ENCODE results near the gene ZNF423.

The ZNF423 gene

GRCh38 chr16:49458243-49458642 is 397.7 kb downstream of the ZNF423 start:
- no peak for DNase-seq (ENCODE audit: low spot score)

- no peak for DNase-seq (ENCODE audit: low spot score)
Observed at GRCh38 chr16:49457196-49457595, 398.7 kb downstream of the ZNF423 start.

GRCh38 chr16:49456763-49457162 is 399.1 kb downstream of the ZNF423 start:
- DNase-seq (ENCODE audit: low spot score), result no peak

- no peak for DNase-seq (ENCODE audit: low spot score)
Observed at GRCh38 chr16:49455991-49456745, 399.7 kb downstream of the ZNF423 start.

- DNase-seq (ENCODE audit: low spot score), result no peak
Observed at GRCh38 chr16:49455181-49455990, 400.5 kb downstream of the ZNF423 start.

GRCh38 chr16:49454426-49455180 is 401.3 kb downstream of the ZNF423 start:
- no peak for DNase-seq (ENCODE audit: low spot score)

GRCh38 chr16:49453983-49454382 is 401.9 kb downstream of the ZNF423 start:
- DNase-seq (ENCODE audit: low spot score), result no peak

- DNase-seq (ENCODE audit: low spot score), result no peak
Observed at GRCh38 chr16:49453021-49453420, 402.9 kb downstream of the ZNF423 start.

GRCh38 chr16:49452578-49452977 is 403.3 kb downstream of the ZNF423 start:
- no peak for DNase-seq (ENCODE audit: low spot score)

GRCh38 chr16:49452108-49452507 is 403.8 kb downstream of the ZNF423 start:
- DNase-seq (ENCODE audit: low spot score), result no peak

GRCh38 chr16:49446805-49447204 is 409.1 kb downstream of the ZNF423 start:
- DNase-seq (ENCODE audit: low spot score), result no peak

GRCh38 chr16:49443576-49443975 is 412.3 kb downstream of the ZNF423 start:
- no peak for DNase-seq (ENCODE audit: low spot score)

GRCh38 chr16:49442805-49443204 is 413.1 kb downstream of the ZNF423 start:
- DNase-seq (ENCODE audit: low spot score), result no peak

- DNase-seq (ENCODE audit: low spot score), result no peak
Observed at GRCh38 chr16:49441366-49441780, 414.5 kb downstream of the ZNF423 start.

GRCh38 chr16:49440156-49441065 is 415.5 kb downstream of the ZNF423 start:
- no peak for DNase-seq (ENCODE audit: low spot score)

GRCh38 chr16:49439676-49440075 is 416.2 kb downstream of the ZNF423 start:
- DNase-seq (ENCODE audit: low spot score), result no peak

GRCh38 chr16:49439050-49439449 is 416.9 kb downstream of the ZNF423 start:
- no peak for DNase-seq (ENCODE audit: low spot score)

Data from hematopoietic multipotent progenitor cell treated with erythropoietin and hydrocortisone succinate and interleukin-3 and kit ligand, for 17 days (in vitro differentiated cells).